GM19455 (cell line): Measurements from ENCODE around the gene XRN1.
"Not testable (repeated sequence)": the region's sequence is repeated elsewhere in the genome, so short reads cannot be mapped to it uniquely, and the experiment has no call there.

ENCODE experiments used
- ATAC-seq: cut with Tn5 transposase; IDR thresholded peaks from one replicate; pipeline ENCODE4 v1.9.1; 2021; ENCODE audit not compliant: unreplicated experiment

Gene XRN1

DNA sequence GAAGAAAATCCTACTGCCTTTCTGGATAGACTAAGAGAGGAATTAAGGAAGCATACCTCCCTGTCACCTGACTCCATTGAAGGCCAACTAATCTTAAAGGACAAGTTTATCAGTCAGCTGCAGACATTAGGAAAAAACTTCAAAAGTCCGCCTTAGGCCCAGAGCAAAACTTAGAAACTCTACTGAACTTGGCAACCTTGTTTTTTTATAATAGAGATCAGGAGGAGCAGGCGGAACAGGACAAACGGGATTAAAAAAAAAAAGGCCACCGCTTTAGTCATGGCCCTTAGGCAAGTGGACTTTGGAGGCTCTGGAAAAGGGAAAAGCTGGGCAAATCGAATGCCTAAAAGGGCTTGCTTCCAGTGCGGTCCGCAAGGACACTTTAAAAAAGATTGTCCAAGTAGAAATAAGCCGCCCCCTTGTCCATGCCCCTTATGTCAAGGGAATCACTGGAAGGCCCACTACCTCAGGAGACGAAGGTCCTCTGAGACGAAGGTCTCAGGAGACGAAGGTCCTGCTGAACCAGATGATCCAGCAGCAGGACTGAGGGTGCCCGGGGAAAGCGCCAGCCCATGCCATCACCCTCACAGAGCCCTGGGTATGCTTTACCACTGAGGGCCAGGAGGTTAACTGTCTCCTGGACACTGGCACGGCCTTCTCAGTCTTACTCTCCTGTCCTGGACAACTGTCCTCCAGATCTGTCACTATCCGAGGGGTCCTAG is 8.2 kb downstream of the XRN1 start:
- ATAC-seq: not testable (repeated sequence)

- not testable (repeated sequence) for ATAC-seq
Observed at GRCh38 chr3:142438096-142438495, 9.7 kb downstream of the XRN1 start.

DNA sequence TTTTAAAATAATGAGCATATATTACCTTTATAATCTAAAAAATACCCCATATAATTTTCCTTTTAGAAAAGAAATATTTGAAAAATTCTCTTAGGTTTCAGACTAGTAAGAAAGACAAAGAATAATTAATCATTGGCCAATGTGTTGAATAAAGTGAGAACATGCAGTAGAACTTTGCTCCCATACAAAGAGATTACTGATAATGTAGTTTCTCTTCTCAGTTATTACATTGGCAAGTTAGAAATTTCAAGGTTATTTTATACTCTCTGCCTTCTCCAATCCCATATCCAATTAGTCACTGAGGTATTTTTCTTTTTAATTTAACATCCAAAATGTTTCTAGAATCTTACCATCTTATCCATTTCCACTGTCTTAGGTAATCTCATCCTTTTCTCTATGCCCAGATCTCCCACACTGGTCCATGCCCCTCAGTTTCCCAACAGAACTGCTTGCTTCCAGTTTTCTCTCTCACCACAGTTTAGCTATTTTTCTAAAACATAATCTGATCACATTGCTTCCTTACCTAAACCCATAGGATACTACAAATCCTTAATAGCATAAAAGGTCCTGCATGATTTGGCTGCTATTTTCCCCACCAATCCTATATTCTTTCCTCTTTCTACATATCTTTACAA is 10.8 kb downstream of the XRN1 start:
- ATAC-seq: no peak

GRCh38 chr3:142434503-142434902 is 13.3 kb downstream of the XRN1 start:
- no peak for ATAC-seq

DNA sequence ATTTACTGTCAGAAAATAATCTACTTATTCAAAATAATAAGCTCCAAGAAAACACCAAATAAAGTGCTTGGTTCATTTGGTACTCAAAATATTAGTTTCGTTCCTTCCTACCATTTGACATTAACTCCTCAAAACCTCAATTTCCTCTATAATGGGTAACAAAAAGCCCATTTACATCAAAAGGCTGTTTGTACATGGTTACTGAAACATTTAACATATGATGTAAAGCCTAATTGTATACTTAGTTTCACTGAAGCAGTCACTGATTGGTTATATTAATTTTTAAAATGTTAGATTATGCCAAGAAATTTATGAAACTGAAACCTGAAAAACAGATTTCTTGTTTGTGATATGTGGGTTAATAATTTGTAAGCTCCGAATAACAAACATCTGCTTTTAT is 14.7 kb downstream of the XRN1 start:
- no peak for ATAC-seq

GRCh38 chr3:142429582-142429981 is 18.3 kb downstream of the XRN1 start:
- no peak for ATAC-seq

- ATAC-seq: no peak
Observed at GRCh38 chr3:142424754-142425153, 23.1 kb downstream of the XRN1 start.

GRCh38 chr3:142418926-142419592 is 28.8 kb downstream of the XRN1 start:
- ATAC-seq: no peak

DNA sequence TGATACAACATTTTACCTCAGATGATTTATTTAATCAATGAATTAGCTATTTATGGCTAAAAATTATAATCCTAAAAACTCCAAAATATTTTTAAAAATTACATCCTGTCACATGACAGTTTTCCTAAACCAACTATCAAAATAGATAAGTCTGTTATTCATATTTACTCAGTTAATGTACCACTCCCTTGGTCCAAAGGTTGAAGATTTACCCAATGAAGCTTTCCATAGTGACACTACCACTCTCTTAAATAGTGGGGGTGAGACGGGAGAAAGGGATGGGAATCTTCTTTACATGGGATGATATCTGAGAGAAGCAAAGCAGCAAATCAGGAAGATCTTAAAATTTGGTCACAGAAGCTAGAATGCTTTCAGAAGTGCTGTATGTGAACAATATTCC is 30.5 kb downstream of the XRN1 start:
- no peak for ATAC-seq

GRCh38 chr3:142400537-142400936 is 47.3 kb downstream of the XRN1 start:
- ATAC-seq: not testable (repeated sequence)

GRCh38 chr3:142394921-142395622 is 52.8 kb downstream of the XRN1 start:
- ATAC-seq: no peak

DNA sequence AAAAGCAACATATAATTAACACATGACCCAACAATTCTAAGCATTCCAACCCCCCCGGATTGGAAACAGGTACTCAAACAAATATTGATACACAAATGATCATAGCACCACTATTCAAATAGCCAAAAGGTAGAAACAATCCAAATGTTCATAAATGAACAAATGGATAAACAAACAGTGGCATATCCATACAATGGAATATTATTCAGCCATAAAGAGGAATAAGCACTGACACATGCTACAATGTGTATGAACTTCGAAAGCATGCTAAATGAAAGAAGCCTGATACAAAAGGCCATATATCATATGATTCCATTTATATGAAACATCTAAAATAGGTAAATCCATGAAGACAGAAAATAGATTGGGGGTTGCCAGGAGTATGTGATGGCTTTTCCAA is 62.8 kb downstream of the XRN1 start:
- no peak for ATAC-seq

GRCh38 chr3:142374687-142375086 is 73.2 kb downstream of the XRN1 start:
- ATAC-seq: no peak

DNA sequence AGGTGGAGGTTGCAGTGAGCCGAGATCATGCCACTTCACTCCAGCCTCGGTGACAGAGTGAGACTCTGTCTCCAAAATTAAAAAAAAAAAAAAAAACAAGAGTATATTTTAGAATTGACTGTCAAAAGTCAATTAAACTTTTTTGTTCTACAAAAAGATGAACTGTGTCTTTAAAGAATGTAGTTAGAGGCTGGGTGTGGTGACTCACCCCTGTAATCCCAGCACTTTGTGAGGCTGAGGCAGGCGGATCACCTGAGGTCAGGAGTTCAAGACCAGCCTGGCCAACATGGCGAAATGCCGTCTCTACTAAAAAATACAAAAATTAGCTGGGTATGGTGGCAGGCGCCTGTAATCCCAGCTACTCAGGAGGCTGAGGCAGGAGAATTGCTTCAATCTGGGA is 78.3 kb downstream of the XRN1 start:
- not testable (repeated sequence) for ATAC-seq

DNA sequence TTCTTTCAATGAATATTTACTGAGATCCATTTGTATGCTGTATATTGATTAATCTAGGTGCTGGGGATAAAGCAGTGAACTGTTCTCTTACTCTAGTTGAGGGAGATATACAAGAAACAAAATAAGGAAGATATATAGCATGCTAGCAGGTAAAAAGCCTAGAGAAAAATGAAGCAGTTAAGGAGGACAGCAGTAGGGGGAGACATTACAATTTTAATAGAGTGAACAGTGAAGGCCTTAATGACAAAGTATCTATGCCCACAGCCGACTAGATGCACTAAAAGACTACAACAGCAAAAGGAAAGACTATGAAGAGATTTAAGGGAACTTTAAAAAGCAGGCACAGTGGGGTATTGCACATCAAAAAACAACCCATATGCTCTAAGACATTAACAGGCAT is 81.4 kb downstream of the XRN1 start:
- no peak for ATAC-seq

- ATAC-seq: no peak
Observed at GRCh38 chr3:142363936-142364467, 83.8 kb downstream of the XRN1 start.

GRCh38 chr3:142363433-142363832 is 84.4 kb downstream of the XRN1 start:
- not testable (repeated sequence) for ATAC-seq

DNA sequence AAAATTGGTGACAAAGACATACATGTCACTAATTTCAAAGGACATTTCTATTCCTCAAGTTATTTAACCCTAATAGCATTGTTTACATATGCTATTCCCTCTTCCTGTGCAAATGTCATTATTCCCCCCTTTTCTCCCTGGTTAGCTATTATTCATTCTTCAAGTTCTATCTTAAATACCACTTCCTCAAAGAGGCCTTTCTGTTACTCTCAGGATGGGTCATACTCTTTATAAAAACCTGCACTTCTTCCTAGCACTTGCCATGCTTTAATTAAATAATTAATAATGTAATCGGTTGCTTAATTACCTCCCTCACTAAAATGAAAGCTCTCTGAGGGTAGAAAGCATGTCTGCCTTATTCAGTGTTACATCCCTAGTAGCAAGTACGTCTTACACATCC is 88.5 kb downstream of the XRN1 start:
- no peak for ATAC-seq

DNA sequence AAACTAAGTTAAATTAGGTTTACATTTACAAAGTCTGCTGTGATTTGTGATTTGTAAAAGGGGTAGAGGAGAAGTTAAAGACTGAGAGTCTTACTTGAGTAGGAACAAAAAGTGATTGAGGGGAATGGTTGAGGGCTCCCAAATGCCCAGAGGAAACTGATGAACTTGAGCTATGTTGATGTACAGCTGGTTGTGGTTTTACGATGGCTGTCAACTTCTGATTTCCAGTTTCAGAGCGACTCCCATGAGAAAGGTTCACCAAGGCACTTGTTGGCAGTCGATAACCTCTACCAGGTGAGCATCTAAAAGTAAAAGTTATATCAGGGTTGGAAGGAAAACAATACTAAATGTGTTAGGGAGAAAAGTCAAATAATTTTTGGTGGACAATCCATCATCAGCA is 91.0 kb downstream of the XRN1 start:
- ATAC-seq: no peak

GRCh38 chr3:142355692-142356091 is 92.1 kb downstream of the XRN1 start:
- ATAC-seq: no peak

GRCh38 chr3:142354076-142354475 is 93.8 kb downstream of the XRN1 start:
- no peak for ATAC-seq
